Measurements from ENCODE around the gene AAK1.
"Not testable (repeated sequence)": the region's sequence is repeated elsewhere in the genome, so short reads cannot be mapped to it uniquely, and the experiment has no call there.

The AAK1 gene

GRCh38 chr2:69572641-69573040 is 70.9 kb downstream of the AAK1 start:
- DNase-seq (ENCODE audit: low spot score), result no peak

- DNase-seq (ENCODE audit: low spot score), result no peak
These were observed 72.3 kb downstream of the AAK1 start for GRCh38 chr2:69571189-69571588.

GRCh38 chr2:69570474-69570873 is 73.1 kb downstream of the AAK1 start:
- DNase-seq (ENCODE audit: low spot score), result no peak

DNA sequence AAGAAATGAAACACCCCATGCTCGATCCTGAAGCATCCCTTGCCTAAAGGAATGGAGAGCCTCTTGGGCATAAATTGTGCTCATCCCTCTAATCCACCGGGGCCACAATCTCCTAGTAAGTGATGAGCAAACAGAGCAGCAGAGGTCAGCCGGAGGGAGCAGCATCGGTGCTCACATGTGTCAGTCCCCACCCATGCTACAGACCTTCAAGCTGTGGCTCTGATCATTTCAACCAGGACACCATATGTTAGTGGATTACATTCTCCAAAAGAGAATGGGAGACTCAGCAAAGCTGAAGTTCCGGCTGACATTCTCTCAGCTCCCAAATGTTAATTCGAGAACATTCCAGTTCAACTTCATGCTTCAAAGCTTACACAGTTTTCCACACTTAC is 75.6 kb downstream of the AAK1 start:
- no peak for DNase-seq (ENCODE audit: low spot score)

GRCh38 chr2:69567157-69567908 is 76.2 kb downstream of the AAK1 start:
- no peak for DNase-seq (ENCODE audit: low spot score)

GRCh38 chr2:69566669-69567068 is 76.9 kb downstream of the AAK1 start:
- DNase-seq (ENCODE audit: low spot score), result no peak

GRCh38 chr2:69565431-69565839 is 78.1 kb downstream of the AAK1 start:
- peak; percentile 80 for DNase-seq (ENCODE audit: low spot score)

DNA sequence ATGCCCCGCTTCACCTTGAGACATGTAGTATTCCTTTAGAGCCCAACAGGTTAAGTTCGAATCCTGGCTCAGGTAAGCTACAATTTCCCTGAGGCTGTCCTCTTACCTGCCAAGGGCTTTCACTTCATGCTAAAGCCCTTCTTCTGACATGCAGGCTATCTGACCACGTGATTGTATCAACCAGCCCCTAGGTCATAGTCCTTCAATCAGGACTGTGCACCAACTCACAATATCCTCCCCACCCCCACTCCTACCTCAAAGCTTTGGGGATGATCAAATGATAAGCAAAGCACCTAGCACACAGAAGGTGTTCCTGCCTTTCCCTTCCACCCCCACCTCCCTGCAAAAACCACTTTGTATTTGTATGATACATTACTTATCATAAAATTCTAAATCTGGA is 78.9 kb downstream of the AAK1 start:
- DNase-seq (ENCODE audit: low spot score), result no peak

GRCh38 chr2:69563021-69563420 is 80.5 kb downstream of the AAK1 start:
- DNase-seq (ENCODE audit: low spot score), result no peak

- no peak for DNase-seq (ENCODE audit: low spot score)
These were observed 82.4 kb downstream of the AAK1 start for GRCh38 chr2:69561101-69561500.

DNA sequence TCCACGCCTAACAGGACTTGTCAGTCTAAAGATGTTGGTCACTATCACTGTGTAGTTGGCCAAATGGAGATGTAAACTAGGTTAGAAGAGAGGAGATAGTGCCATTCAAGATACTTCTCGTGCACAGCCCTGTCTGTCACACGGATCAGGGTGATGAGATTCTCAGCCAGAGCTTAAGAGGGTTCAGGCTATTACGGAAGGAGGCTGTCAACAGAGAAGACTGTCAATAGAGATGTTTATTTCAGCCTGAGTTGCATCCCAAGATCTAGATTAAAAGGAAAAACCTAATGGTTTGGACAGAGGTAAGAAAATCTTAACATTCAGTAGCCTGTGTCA is 83.4 kb downstream of the AAK1 start:
- DNase-seq (ENCODE audit: low spot score), result no peak

- DNase-seq (ENCODE audit: low spot score), result peak; percentile 48
These were observed 83.9 kb downstream of the AAK1 start for GRCh38 chr2:69559442-69560146.

DNA sequence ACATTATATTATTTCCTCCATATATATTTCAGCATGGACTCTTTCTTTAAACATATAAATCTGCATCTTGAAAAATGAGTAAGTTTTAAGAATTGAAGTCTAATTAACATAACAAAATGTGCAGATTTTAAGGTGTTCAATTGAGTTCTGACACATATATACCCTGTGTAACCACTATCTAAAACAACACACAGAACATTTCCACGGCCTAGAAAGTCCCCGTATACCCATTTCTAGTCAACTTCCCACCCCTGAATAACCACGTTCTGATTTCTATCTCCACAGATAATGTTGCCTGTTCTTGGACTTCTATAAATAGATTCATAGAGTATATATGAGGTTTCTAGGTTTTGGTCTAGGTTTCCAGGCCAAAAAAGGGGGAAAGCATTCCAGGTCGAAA is 87.5 kb downstream of the AAK1 start:
- no peak for DNase-seq (ENCODE audit: low spot score)

GRCh38 chr2:69554981-69555380 is 88.6 kb downstream of the AAK1 start:
- DNase-seq (ENCODE audit: low spot score), result no peak

- DNase-seq (ENCODE audit: low spot score), result no peak
These were observed 89.0 kb downstream of the AAK1 start for GRCh38 chr2:69554568-69554967.

GRCh38 chr2:69553991-69554390 is 89.5 kb downstream of the AAK1 start:
- no peak for DNase-seq (ENCODE audit: low spot score)

GRCh38 chr2:69550511-69550910 is 93.0 kb downstream of the AAK1 start:
- not testable (repeated sequence) for DNase-seq (ENCODE audit: low spot score)

DNA sequence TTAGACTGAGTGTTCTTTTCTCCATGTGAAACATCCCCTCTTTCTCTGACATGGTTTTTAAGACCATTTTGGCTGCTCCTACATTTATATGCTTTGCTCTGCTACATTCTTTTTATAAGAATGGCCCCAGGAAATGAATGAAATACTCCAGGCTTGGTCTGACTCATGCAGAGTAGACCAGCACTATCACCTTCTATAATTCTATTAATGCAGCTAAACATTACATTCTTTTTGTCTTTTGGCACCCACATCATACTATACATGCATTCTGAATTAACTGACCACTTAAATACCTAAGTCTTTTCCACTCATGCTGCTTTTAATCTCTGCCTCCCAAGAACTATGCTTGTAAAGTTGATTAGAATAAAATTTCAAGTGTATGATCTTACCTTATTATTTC is 94.1 kb downstream of the AAK1 start:
- no peak for DNase-seq (ENCODE audit: low spot score)

DNA sequence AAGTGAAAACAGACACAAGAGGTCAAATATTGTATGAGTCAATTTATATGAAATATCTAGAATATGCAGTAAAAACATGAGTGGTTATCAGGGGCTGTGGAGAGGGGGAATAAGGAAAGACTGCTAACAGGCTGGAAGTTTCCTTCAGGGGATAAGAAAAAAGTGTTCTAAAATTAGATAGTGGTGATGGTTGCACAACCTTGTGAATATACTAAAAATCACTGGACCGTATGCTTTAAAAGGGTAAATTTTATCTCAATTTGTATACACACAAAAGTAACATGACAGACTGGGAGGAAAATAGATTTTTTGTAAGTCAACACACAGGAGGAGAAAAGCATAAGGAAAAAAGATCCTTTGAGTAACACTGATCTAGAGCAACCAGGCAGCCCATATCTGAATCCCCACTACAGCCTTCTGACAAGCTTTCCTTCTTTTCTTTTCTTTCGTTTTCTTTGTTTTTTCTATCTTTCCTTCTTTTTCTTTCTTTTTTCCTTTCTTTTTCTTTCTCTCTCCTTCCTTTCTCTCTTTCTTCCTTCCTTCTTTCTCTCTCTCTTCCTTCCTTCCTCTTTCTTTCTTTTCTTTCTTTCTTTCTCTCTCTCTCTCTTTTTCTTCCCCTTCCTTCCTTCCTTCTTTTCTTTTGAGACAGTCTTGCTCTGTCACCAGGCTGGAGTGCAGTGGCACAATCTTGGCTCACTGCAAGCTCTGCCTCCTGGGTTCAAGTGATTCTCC is 95.4 kb downstream of the AAK1 start:
- no peak for DNase-seq (ENCODE audit: low spot score)

DNA sequence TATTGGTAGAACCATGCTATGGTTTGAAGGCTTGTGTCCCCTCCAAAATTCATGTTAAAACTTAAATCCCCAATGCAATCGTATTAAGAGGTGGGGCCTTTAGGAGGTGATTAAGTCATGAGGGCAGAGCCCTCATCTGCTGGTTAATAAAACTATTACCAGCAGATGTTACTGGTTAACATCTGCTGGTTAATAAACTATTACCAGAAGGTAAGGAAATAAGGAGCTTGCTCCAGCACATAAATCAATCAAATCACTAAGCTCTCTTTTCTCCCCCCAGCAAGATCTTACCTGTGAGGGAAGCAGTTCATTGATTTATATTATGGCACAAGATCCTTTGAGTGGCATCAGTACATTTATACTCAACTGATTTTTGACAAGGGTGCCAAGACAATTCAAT is 96.9 kb downstream of the AAK1 start:
- DNase-seq (ENCODE audit: low spot score), result no peak

DNA sequence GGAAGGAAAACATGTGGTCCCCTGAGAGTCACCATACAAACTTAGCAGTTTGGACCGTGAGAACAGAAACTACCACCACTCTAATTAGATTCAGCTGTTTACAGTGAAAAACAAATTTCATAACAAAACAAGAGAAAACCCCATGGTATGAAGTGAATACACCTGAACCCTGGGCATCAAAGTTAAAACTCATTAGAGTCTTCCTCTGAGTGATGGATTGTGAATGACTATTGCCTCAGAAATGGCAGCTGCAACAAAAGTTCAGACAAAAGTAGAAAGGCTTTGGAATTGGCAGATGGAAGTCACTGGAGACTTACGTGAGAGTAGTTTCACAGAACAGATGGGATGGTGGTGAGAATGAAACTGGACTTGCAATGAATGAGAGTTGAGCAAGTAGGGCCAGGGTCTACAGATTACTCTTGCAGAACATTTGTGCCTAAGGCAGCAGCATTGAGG is 98.0 kb downstream of the AAK1 start:
- no peak for DNase-seq (ENCODE audit: low spot score)

- DNase-seq (ENCODE audit: low spot score), result no peak
These were observed 98.6 kb downstream of the AAK1 start for GRCh38 chr2:69544951-69545350.

DNA sequence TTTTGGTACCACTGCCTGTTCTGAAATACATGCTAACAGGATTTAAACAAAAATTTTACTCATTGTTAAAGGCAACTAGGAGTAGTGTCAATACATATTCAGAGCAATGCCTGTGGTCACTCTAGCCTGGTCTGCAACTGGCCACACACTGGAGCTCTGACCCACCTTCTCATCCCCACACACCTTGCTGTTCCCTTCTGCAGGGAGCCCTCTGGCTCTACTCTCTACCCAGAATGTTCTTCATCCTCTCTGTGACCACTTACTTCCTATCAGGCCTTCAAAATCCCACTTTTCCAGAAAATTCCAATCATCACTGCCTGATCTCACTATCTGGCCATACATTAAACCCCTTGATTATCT is 104.0 kb downstream of the AAK1 start:
- no peak for DNase-seq (ENCODE audit: low spot score)
